GM12878 (cell line): Measurements from ENCODE around the gene KIF20B.

ENCODE experiments used
- ATF3 ChIP-seq: IDR thresholded peaks from 2 replicates; pipeline ENCODE4 v1.6.1; 2011; ENCODE audit warnings: low read depth, mild to moderate bottlenecking, low read length, moderate library complexity, borderline replicate concordance; ENCODE audit errors: extremely low read depth
- MEF2A ChIP-seq: IDR thresholded peaks from 2 replicates; pipeline ENCODE4 v1.6.1; 2011; ENCODE audit warnings: low read depth, mild to moderate bottlenecking, low read length, moderate library complexity; ENCODE audit not compliant: insufficient read depth
- NRF1 ChIP-seq: conservative IDR thresholded peaks from 2 replicates; pipeline ENCODE4 v1.6.1; 2011; ENCODE audit warnings: mild to moderate bottlenecking, low read depth, low read length, improper control_type of control experiment
- PML ChIP-seq: IDR thresholded peaks from 2 replicates; pipeline ENCODE4 v1.6.1; 2012; ENCODE audit warnings: low read length, inconsistent platforms
- SMC3 ChIP-seq: IDR thresholded peaks from 2 replicates; pipeline ENCODE4 v1.6.1; 2011; ENCODE audit warnings: low read length, improper control_type of control experiment, borderline replicate concordance
- ZNF24 ChIP-seq: fragments of 450-650 bp; IDR thresholded peaks from 2 replicates; pipeline ENCODE4 v1.6.1; 2017; ENCODE audit warnings: antibody characterized with exemption, mild to moderate bottlenecking

DNA sequence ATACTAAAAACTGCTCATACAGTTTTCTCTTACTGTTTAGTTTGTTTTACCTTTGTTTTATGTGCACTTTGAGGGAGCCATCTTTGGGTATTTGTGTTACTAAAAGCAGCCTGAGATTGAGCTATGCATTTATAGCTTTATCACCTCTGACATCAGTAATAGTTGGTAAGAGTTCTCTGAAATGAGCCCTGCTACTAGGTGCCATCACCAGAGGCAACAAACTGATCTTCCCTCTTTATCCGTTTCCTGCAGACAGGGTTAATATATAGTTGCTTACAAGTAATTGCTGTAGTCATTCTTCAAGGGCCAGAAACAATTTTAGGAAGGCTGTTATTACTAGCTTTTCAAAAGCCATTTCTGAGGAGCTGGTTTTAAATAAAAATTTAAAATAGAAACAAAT is 49.1 kb downstream of the KIF20B start:
- TF ChIP-seq MEF2A (no peak), ATF3 (no peak), SMC3 (no peak), PML (no peak), NRF1 (no peak), ZNF24 (no peak)
